GM12891 (cell line): ENCODE results near the gene SNRPA1.

ENCODE experiments used
- PAX5 ChIP-seq: IDR thresholded peaks from 2 replicates; pipeline ENCODE4 v1.6.1; 2011; ENCODE audit warnings: low read length, moderate library complexity, mild to moderate bottlenecking; ENCODE audit not compliant: insufficient read depth, severe bottlenecking
- POLR2A ChIP-seq: IDR thresholded peaks from 2 replicates; pipeline ENCODE4 v1.6.1; 2011; ENCODE audit warnings: low read depth, low read length, control low read depth
- POLR2AphosphoS5 ChIP-seq: IDR thresholded peaks from 2 replicates; pipeline ENCODE4 v1.6.1; 2011; ENCODE audit warnings: low read depth, low read length, control low read depth
- SPI1 ChIP-seq: IDR thresholded peaks from 2 replicates; pipeline ENCODE4 v1.6.1; 2011; ENCODE audit warnings: low read depth, low read length, control low read depth

DNA sequence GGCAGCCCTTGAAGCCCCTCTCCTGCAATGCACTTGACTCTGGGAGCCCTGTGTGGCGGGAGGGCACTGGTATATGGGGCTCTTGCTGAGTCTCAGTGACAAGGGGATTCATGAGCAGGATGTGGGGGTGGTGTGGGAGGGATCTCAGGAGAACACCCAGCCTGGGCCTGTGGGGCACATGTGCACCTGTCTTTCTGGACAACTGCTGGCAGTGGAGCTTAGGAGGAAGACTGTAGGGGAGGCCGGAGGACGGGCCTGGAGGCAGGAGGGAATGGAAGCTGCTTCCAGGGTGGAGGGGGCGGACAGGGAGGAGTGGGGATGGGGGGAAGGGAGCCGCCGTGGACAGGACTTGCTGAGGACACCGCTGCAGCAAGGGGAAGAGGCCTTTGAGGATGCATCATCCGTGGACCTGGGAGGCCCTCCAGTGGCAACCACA lies 10.8 kb upstream of the SNRPA1 start:
- TF ChIP-seq POLR2AphosphoS5 = no peak
- no peak for TF ChIP-seq SPI1
- no peak for TF ChIP-seq POLR2A
- no peak for TF ChIP-seq PAX5
